HL-60/S4 treated with retinoic acid at 250 ng/mL for 4 days and 3 days (cell line): ENCODE data around the gene ZNF827.

ENCODE experiments used
- in situ Hi-C: fragments of 300-500 bp; cut with MboI; formaldehyde crosslinking; loops from 2 replicates; pipeline ENCODE4 v1.7.0; 2022; ENCODE audit warnings: low sequenced_read_pairs

ZNF827 gene

GRCh38 chr4:145829629-145830395 is 108.8 kb downstream of the ZNF827 start:
- in situ Hi-C loops, result no loop called here

DNA sequence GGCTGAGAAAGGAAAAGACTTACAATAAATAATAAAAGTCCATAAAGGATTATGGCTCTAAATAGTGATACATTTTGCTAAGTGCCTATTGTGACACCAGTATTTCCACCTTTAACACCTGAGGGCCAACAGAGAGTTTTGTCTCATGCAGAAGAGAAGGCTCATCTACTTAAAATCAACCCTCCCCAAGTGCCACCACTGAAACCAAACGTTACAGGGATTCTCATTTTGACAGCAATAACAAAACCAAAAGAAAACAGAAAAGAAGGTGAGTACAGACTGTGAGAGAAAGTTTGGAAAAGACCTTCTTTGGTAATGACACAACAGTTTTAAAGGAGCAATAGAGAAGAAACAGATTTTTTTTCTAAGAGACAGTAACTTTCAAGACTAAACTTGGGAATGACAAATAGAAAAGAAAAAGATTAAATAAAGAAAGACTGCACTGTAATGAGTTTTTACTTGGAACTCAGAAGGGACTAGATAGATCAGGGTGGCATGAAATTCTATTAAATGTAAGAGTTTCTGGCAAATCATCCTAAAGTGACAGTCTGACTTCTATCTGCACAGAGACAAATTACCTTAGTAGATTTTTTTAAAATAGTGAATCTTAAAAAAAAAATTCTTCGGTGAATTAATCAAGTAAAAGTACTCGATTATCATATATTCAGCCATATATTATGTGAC is 109.7 kb downstream of the ZNF827 start:
- in situ Hi-C loops, result no loop called here

DNA sequence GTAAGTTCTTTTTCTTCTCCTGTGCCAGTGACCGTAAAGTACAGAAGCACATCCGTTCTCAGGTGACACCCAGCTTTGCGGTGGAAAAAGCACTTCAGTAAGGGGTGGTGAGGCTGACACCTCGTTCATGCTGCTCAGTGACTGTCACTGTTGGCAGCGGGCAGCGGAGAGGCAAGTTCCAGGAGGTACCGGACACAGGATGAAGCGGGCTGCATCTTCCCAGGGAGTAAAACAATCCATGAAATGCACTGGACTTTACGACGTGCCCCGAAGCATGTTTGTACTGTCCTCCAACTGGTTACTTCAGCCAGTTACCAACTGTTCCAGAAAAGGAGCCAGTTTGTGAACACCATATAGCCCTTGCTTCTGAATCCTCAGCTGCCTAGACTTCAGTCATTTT is 110.7 kb downstream of the ZNF827 start:
- in situ Hi-C loops, result no loop called here

GRCh38 chr4:145825255-145825654 is 113.4 kb downstream of the ZNF827 start:
- in situ Hi-C loops, result no loop called here

GRCh38 chr4:145824463-145824862 is 114.2 kb downstream of the ZNF827 start:
- in situ Hi-C loops, result no loop called here

DNA sequence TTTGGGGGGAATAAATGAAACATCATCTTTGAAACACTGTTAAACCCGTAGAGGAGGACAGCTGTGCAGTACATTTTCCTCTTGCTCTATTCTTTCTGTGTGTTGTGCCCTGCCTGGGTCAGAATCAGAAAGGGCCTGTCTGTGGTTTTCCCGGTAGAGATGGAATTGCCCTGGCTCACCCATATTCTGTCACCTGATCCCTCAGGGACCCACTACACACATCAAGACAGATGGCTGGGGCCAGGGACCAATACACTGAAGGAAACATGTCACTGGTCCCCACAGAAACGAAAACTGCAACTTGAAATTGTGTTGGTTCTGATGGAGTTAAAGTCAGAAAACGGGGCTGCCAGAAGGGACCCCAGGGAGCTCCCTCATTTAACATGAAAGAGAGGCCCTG is 114.9 kb downstream of the ZNF827 start:
- in situ Hi-C loops, result no loop called here

DNA sequence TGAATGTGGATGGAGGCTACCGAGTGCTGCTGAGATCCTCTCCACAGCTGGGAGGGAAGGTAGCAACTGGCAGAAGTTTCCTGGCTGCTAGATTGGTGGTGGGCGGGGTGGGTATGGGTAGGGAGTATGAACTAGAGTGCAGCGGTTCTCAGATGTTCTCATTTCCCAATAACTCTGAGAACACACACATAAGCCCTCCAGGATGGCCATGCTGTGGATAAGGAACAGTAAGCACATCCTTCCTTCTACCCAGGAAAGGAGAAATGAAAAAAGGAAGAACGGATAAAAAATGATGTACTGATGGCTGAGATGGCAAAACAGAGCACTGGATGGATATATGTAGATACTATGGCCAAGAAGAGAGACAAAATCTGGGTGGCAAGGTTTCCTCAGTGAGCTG is 116.0 kb downstream of the ZNF827 start:
- in situ Hi-C loops, result no loop called here

DNA sequence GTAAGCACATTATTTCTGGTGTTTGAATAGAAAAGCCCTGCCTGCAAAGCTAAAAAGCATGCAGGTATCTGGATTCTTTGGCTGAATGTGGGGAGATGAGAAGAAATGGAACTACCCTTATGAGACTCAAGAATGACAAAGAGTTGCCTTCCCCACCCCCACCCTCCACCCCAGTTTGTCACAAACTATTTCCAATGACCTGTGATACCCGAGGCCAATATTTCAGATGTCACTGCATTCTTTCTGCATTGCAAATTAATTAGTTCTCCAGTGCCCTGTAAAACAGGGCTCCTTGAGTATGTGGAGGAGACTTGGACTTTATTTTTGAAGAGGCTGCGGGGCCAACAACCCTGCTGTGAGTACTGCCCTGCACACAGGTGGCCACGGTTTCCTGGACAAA is 116.4 kb downstream of the ZNF827 start:
- in situ Hi-C loops, result no loop called here

DNA sequence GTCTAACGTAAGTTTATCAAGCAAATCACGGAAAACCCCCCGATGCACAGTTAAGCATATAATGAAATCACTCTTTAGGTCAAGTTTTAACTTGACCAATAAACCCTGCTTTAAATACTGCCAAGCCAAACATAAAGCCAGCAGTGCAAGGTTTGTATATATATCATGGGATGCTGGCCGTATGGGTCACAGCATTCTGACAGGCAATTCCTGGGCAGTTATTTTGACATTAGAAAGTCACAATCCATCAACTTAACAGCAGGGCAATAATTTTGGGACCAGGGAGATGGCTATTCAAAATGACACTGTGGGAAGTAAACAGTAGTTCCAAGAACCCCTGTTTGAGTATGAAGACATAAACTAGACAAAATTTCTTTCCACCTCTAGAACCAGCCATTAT is 116.9 kb downstream of the ZNF827 start:
- in situ Hi-C loops, result no loop called here

DNA sequence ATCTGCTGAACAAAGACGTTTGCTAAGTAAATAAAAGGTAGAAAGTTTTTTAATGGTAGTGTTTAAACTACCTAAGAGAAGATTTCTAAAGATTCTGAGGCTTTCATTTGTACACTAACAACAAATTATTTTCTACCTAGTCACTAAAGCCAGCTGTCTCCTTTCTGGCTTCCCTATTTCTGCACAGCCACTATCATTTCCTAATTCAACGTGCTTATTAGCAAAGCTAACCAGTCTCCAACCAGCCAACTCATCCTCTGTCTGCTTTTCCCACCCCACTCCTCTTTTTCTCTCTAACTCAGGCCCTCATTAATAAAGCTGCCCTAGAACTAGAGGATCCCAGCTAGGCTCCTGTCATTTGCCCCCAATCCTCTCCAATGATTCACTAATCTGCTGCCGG is 118.2 kb downstream of the ZNF827 start:
- in situ Hi-C loops, result no loop called here

DNA sequence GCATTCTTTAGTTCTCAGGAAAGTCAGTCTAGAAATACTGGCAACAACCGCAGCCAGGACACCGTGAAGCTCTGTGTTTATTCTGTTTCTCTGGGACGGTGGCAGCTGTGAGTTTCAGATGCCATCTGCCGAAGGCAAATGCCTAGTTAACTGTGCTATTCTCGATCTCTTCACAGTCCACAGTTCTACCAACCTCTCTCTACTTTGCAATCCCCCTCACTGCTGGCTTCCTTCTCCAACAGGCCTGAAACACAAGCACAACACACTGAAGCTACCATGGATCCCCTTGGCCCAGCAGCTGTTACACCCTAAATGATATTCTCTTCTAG is 118.8 kb downstream of the ZNF827 start:
- in situ Hi-C loops, result no loop called here

- in situ Hi-C loops, result no loop called here
These were observed 119.3 kb downstream of the ZNF827 start for GRCh38 chr4:145819101-145819852.

DNA sequence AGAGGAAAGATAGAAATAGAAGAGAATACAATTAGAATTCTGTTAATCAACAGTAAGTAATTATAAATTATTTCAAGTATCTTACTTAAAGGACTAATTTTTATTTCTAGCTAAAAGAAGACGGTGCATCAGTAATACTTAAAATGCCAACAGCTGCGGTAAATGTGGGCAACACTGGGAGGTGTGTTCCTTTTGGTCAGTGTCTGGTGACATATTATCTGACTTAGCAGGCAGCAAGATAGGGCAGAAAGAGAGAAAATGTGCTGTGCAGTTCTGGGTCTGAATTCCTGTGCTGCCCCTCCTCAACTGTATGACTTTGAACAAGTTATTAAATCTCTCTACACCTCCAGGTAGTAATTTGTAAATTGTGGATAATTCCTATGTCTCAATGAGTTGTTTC is 120.6 kb downstream of the ZNF827 start:
- in situ Hi-C loops, result no loop called here

GRCh38 chr4:145816091-145816490 is 122.5 kb downstream of the ZNF827 start:
- in situ Hi-C loops, result no loop called here

DNA sequence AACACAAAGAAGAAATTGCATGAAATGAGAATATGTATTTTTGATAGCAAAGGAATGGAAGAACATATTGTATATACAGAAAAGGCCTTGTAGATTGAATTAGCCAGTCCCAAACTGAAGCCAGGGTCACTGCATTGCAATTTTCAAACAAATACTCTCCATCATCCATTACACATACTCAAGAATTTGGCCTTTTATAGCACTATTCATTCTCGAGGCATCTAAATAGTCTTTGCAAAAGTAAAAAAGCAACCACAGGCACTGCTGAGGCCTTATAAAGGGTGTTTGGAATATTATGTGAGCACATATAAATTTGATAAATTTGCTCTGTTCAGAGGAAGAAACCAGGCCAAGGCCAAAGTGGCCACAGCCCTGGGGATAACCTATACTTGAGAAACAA is 123.0 kb downstream of the ZNF827 start:
- in situ Hi-C loops, result no loop called here

DNA sequence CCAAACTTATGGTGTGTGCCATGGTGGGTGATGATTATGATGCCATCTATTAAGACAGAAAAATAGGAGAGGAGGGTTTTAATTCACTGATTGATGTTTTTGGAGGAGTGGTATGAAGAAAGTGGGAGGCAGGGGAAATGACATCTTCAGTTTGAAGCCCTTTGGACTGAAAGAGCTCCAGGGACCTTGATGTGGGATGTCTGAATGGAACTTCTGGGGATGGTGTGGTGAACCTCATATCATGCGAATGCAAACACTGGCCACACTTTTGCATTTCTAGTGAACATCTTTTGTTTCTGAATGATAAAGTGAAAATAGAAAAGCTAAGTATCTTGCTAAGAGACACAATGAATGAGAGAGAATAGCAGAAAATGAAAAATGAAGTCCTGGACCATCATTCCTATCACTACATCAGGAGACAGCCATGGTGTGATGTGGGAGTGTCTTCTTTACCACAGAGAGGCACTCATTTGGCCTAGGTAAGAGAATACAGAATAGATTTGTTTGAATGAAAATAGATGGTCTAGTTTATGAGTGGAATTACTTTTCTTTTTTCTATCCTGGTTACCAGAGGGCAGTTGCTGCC is 123.5 kb downstream of the ZNF827 start:
- in situ Hi-C loops, result no loop called here

DNA sequence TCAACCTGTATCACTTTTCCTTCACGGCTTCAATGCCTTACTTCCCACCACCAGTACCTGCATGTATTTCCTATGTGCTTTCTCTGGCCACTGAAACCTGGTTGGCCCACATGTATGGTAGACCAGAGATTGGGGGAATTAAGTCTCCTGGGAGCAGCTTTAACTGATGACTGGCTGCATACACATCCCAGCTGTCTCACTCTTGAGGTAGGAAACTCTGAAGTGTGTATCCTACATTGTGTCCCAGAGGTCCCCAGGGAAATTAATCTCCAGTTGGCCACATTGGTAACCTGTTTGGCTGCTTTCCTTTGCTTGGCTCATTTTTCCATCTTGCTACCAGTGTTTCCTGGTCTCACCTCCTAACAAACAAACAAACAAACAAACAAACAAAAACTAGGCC is 124.4 kb downstream of the ZNF827 start:
- in situ Hi-C loops, result no loop called here

DNA sequence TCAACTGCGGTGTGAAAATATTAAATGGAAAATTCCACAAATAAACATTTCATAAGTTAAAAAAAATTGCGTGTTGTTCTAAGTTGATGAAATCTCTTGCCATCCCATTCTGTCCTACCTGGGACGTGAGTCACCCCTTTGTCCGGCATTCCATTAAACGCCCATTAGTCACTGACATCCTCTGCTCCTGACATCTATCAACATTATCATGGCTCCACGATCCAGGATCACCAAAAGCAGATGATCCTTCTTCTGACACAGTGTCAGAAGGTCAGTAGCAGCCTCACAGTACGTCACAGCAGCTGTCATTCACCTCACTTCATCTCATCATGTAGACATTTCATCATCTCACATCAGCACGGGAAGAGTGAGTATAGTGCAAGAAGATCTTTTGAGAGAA is 125.7 kb downstream of the ZNF827 start:
- in situ Hi-C loops, result no loop called here

DNA sequence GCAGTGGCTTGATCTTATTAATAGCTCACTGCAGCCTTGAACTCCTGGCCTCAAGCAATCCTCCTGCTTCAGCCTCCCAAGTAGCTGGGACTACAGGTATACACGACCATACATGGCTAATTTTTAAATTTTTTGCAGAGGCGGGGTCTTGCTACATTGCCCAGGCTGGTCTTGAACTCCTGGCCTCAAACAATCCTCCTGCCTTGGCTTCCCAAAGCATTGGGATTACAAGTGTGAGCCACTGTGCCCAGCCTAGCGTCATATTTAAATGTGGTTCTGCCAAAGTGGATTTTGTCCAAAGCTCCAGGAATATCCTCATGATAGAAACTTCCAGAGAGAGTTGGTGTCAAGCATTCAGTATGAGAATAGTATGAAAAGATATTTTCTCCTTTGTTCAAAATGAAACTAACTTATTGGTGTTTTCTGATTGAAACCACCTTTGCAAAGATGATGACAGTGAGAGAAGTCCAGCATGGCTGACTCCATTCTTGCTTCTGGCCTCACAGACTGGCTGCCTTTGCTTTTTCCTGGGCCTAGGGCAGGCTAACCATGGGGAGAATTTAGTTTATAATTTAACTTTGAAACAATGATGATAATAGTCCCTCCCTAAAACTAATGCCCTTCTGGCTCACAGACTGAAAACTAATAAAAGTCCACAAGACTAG is 129.6 kb downstream of the ZNF827 start:
- in situ Hi-C loops, result no loop called here

GRCh38 chr4:145808021-145808650 is 130.5 kb downstream of the ZNF827 start:
- in situ Hi-C loops, result no loop called here

GRCh38 chr4:145805490-145805889 is 133.1 kb downstream of the ZNF827 start:
- in situ Hi-C loops, result no loop called here
